CD4-positive, alpha-beta memory T cell (primary cell): ENCODE data around the gene SLC2A1. TPM values are rescaled to one million over a fixed set of nuclear protein-coding genes. Genes with fewer than 3 reads are reported as not detected.

ENCODE experiments used
- CTCF ChIA-PET: fragments of 350-600 bp; sonication (Branson Sonifier 250); formaldehyde crosslinking; loops from one replicate; lab custom pipeline; 2021; ENCODE audit warnings: inconsistent platforms; ENCODE audit not compliant: partially characterized antibody; lab: Charles Lee
- POLR2A ChIA-PET: fragments of 350-600 bp; sonication (Branson Sonifier 250); formaldehyde crosslinking; loops from one replicate; lab custom pipeline; 2021; ENCODE audit not compliant: partially characterized antibody; lab: Charles Lee
- DNase-seq, 5 donors: peaks; one replicate each; pipeline versions ENCODE4 v3.0.0 to v3.0.0-alpha.2; 2020 to 2022; ENCODE audit warnings: mixed read lengths in 1 of 5
- H3K27ac ChIP-seq: one replicate; pipeline ENCODE4 v1.7.0; 2013; ENCODE audit warnings: low read depth, low read length
- H3K27me3 ChIP-seq: 2 replicates; pipeline ENCODE4 v1.7.0; 2013; ENCODE audit warnings: mild to moderate bottlenecking, low read length, moderate library complexity; ENCODE audit not compliant: insufficient read depth
- H3K36me3 ChIP-seq: 2 replicates; pipeline ENCODE4 v1.7.0; 2013; ENCODE audit warnings: mild to moderate bottlenecking, low read length, moderate library complexity; ENCODE audit not compliant: insufficient read depth
- H3K4me1 ChIP-seq: 2 replicates; pipeline ENCODE4 v1.7.0; 2013; ENCODE audit warnings: mild to moderate bottlenecking, low read length, moderate library complexity; ENCODE audit not compliant: insufficient read depth
- H3K4me3 ChIP-seq, 2 donors: one replicate each; pipeline ENCODE4 v1.7.0; 2013; ENCODE audit warnings: low read length in 2 of 2, mild to moderate bottlenecking in 1 of 2
- H3K9me3 ChIP-seq, 2 donors: one replicate each; pipeline ENCODE4 v1.7.0; 2013; ENCODE audit warnings: low read length in 2 of 2, control low read depth in 1 of 2; ENCODE audit not compliant: control insufficient read depth in 1 of 2
- H3K27ac Mint-ChIP-seq, 7 donors: one replicate each; pipeline ENCODE4 v1.8.0; 2020 to 2021; ENCODE audit warnings: mixed read lengths in 7 of 7, mild to moderate bottlenecking in 6 of 7, inconsistent platforms in 3 of 7, moderate library complexity in 3 of 7
- H3K27me3 Mint-ChIP-seq, 2 donors: one replicate each; pipeline ENCODE4 v1.8.0; 2020 to 2021; ENCODE audit warnings: mixed read lengths in 2 of 2
- H3K36me3 Mint-ChIP-seq, 2 donors: one replicate each; pipeline ENCODE4 v1.8.0; 2020 to 2021; ENCODE audit warnings: mixed read lengths in 2 of 2, inconsistent platforms in 1 of 2, mild to moderate bottlenecking in 1 of 2
- H3K4me1 Mint-ChIP-seq, 4 donors: one replicate each; pipeline ENCODE4 v1.8.0; 2020 to 2021; ENCODE audit warnings: mixed read lengths in 4 of 4, mild to moderate bottlenecking in 1 of 4
- H3K4me3 Mint-ChIP-seq, 8 donors: one replicate each; pipeline ENCODE4 v1.8.0; 2020 to 2021; ENCODE audit warnings: mixed read lengths in 8 of 8, mild to moderate bottlenecking in 7 of 8, moderate library complexity in 6 of 8, inconsistent platforms in 3 of 8
- H3K9me3 Mint-ChIP-seq, 8 donors: one replicate each; pipeline ENCODE4 v1.8.0; 2020 to 2021; ENCODE audit warnings: mixed read lengths in 8 of 8, mild to moderate bottlenecking in 5 of 8, inconsistent platforms in 3 of 8, moderate library complexity in 1 of 8
- intact Hi-C: fragments of 100-400 bp; cut with micrococcal nuclease; formaldehyde crosslinking; loops from one replicate; pipeline ENCODE4 v1.15.1; 2023
- polyA plus RNA-seq, 2 donors: library from polyadenylated mRNA; unstranded; fragments of 300-500 nt; fragmentation: Illumina TruSeq; gene quantifications; one replicate each; pipeline ENCODE4 v1.2.3, GENCODE V29; 2021
- total RNA-seq, 2 experiments: library from RNA; stranded (reverse); gene quantifications; one replicate each; pipeline ENCODE4 v1.2.3, GENCODE V29; 2021

Gene SLC2A1
- total and polyA plus RNA-seq, 4 experiments from 2014 or later, result 22.7 to 58.4 (median 43.7) TPM

- POLR2A ChIA-PET, result no interaction called here
- Histone ChIP-seq H3K27me3 (no peaks in the 10 kb centered on the region), H3K4me3 (no peak overlapping the region), H3K4me1 (no peaks in the 10 kb centered on the region), H3K27ac (no peak overlapping the region), H3K36me3 (no peaks in the 10 kb centered on the region), H3K9me3 (no peaks in the 10 kb centered on the region)
- peaks cover 4 to 8% of the 10 kb centered on the region in 2 donors for H3K27me3 Mint-ChIP-seq
- DNase-seq, result no peak
- H3K27ac Mint-ChIP-seq, result no peak overlapping the region
- H3K9me3 Mint-ChIP-seq, result peaks cover 0 to 9% (median 0%) of the 10 kb centered on the region in 8 donors
- no peaks in the 10 kb centered on the region for H3K4me1 Mint-ChIP-seq
- no peaks in the 10 kb centered on the region for H3K36me3 Mint-ChIP-seq
- no peak overlapping the region for H3K4me3 Mint-ChIP-seq
- intact Hi-C loops, result no loop called here
- CTCF ChIA-PET, result no interaction called here
Observed at GRCh38 chr1:42891465-42892138, 67.1 kb downstream of the SLC2A1 start.

- Histone ChIP-seq H3K27ac (no peak overlapping the region), H3K27me3 (no peaks in the 10 kb centered on the region), H3K36me3 (no peaks in the 10 kb centered on the region), H3K9me3 (no peaks in the 10 kb centered on the region), H3K4me1 (no peaks in the 10 kb centered on the region), H3K4me3 (no peak overlapping the region)
- H3K4me3 Mint-ChIP-seq, result no peak overlapping the region
- no peaks in the 10 kb centered on the region for H3K36me3 Mint-ChIP-seq
- H3K4me1 Mint-ChIP-seq, result no peaks in the 10 kb centered on the region
- no peak overlapping the region for H3K27ac Mint-ChIP-seq
- POLR2A ChIA-PET, result no interaction called here
- CTCF ChIA-PET, result interaction anchor here (1.3 kb wide), 2 partner anchors 24 to 184 kb away, joined by 4 read pairs; no protein-coding TSS in a partner anchor
- intact Hi-C loops, result no loop called here
- DNase-seq, result no peak
- no peaks in the 10 kb centered on the region for H3K9me3 Mint-ChIP-seq
- H3K27me3 Mint-ChIP-seq, result peaks cover 3 to 5% of the 10 kb centered on the region in 2 donors
Observed at GRCh38 chr1:42889264-42889663, 69.4 kb downstream of the SLC2A1 start.

- H3K27me3 ChIP-seq, result no peaks in the 10 kb centered on the region
- Mint-ChIP-seq H3K36me3 (no peaks in the 10 kb centered on the region), H3K4me1 (no peaks in the 10 kb centered on the region)
Observed at GRCh38 chr1:42888013-42888633, 70.5 kb downstream of the SLC2A1 start.

GRCh38 chr1:42887366-42887765 is 71.3 kb downstream of the SLC2A1 start:
- no peak for DNase-seq
- Histone ChIP-seq H3K4me1 (no peaks in the 10 kb centered on the region), H3K27ac (no peak overlapping the region), H3K4me3 (no peak overlapping the region), H3K9me3 (no peaks in the 10 kb centered on the region), H3K36me3 (no peaks in the 10 kb centered on the region), H3K27me3 (no peaks in the 10 kb centered on the region)
- no peak overlapping the region for H3K4me3 Mint-ChIP-seq
- no peaks in the 10 kb centered on the region for H3K36me3 Mint-ChIP-seq
- peaks cover 6 to 7% of the 10 kb centered on the region in 2 donors for H3K27me3 Mint-ChIP-seq
- no peaks in the 10 kb centered on the region for H3K4me1 Mint-ChIP-seq
- POLR2A ChIA-PET, result interaction anchor here (0.5 kb wide), 1 partner anchor 13 kb away, joined by 3 read pairs; no protein-coding TSS in a partner anchor
- H3K9me3 Mint-ChIP-seq, result no peaks in the 10 kb centered on the region
- no peak overlapping the region for H3K27ac Mint-ChIP-seq
- CTCF ChIA-PET, result no interaction called here
- intact Hi-C loops, result no loop called here

More at GRCh38 chr1:42888013-42888633, 70.5 kb downstream of the SLC2A1 start:
- no peak for DNase-seq
- H3K4me3 Mint-ChIP-seq, result no peak overlapping the region
- no peaks in the 10 kb centered on the region for H3K9me3 ChIP-seq
- no peak overlapping the region for H3K4me3 ChIP-seq
- no peak overlapping the region for H3K27ac Mint-ChIP-seq
- POLR2A ChIA-PET, result no interaction called here
- H3K27me3 Mint-ChIP-seq, result peaks cover 6 to 7% of the 10 kb centered on the region in 2 donors
- H3K27ac ChIP-seq, result no peak overlapping the region
- H3K4me1 ChIP-seq, result no peaks in the 10 kb centered on the region
- no peaks in the 10 kb centered on the region for H3K9me3 Mint-ChIP-seq
- intact Hi-C loops, result no loop called here
- no peaks in the 10 kb centered on the region for H3K36me3 ChIP-seq
- CTCF ChIA-PET, result no interaction called here

- Histone ChIP-seq H3K27me3 (no peaks in the 10 kb centered on the region), H3K27ac (no peak overlapping the region), H3K4me1 (no peaks in the 10 kb centered on the region), H3K36me3 (no peaks in the 10 kb centered on the region), H3K4me3 (no peak overlapping the region), H3K9me3 (no peaks in the 10 kb centered on the region)
- Mint-ChIP-seq H3K4me3 (no peak overlapping the region), H3K27me3 (peaks cover 6 to 7% of the 10 kb centered on the region in 2 donors), H3K27ac (no peak overlapping the region), H3K36me3 (no peaks in the 10 kb centered on the region), H3K9me3 (no peaks in the 10 kb centered on the region), H3K4me1 (no peaks in the 10 kb centered on the region)
- ChIA-PET POLR2A (no interaction called here), CTCF (no interaction called here)
- DNase-seq, result no peak
- intact Hi-C loops, result no loop called here
Observed at GRCh38 chr1:42886800-42887199, 71.9 kb downstream of the SLC2A1 start.

GRCh38 chr1:42886046-42886739 is 72.5 kb downstream of the SLC2A1 start:
- ChIA-PET POLR2A (no interaction called here), CTCF (no interaction called here)
- Histone ChIP-seq H3K27ac (no peak overlapping the region), H3K27me3 (no peaks in the 10 kb centered on the region), H3K4me3 (no peak overlapping the region), H3K36me3 (no peaks in the 10 kb centered on the region), H3K9me3 (no peaks in the 10 kb centered on the region), H3K4me1 (no peaks in the 10 kb centered on the region)
- peaks cover 6 to 7% of the 10 kb centered on the region in 2 donors for H3K27me3 Mint-ChIP-seq
- intact Hi-C loops, result no loop called here
- no peaks in the 10 kb centered on the region for H3K4me1 Mint-ChIP-seq
- H3K4me3 Mint-ChIP-seq, result no peak overlapping the region
- H3K9me3 Mint-ChIP-seq, result no peaks in the 10 kb centered on the region
- no peaks in the 10 kb centered on the region for H3K36me3 Mint-ChIP-seq
- no peak for DNase-seq
- H3K27ac Mint-ChIP-seq, result no peak overlapping the region

- Mint-ChIP-seq H3K4me1 (no peaks in the 10 kb centered on the region), H3K36me3 (no peaks in the 10 kb centered on the region), H3K4me3 (no peak overlapping the region), H3K27me3 (peaks cover 11 to 17% of the 10 kb centered on the region in 2 donors), H3K27ac (no peak overlapping the region), H3K9me3 (peaks cover 0 to 3% (median 0%) of the 10 kb centered on the region in 8 donors)
- H3K27ac ChIP-seq, result no peak overlapping the region
- no peaks in the 10 kb centered on the region for H3K27me3 ChIP-seq
- CTCF ChIA-PET, result interaction anchor here (1.4 kb wide), 1 partner anchor 193 kb away, joined by 4 read pairs; no protein-coding TSS in a partner anchor
- no peak for DNase-seq
- no peaks in the 10 kb centered on the region for H3K9me3 ChIP-seq
- no peaks in the 10 kb centered on the region for H3K4me1 ChIP-seq
- POLR2A ChIA-PET, result no interaction called here
- H3K36me3 ChIP-seq, result no peaks in the 10 kb centered on the region
- intact Hi-C loops, result no loop called here
- H3K4me3 ChIP-seq, result no peak overlapping the region
Observed at GRCh38 chr1:42880384-42880783, 78.3 kb downstream of the SLC2A1 start.
